ENCODE data around the gene CYP21A2.
"Not testable (repeated sequence)": the region's sequence is repeated elsewhere in the genome, so short reads cannot be mapped to it uniquely, and the experiment has no call there.

DNA sequence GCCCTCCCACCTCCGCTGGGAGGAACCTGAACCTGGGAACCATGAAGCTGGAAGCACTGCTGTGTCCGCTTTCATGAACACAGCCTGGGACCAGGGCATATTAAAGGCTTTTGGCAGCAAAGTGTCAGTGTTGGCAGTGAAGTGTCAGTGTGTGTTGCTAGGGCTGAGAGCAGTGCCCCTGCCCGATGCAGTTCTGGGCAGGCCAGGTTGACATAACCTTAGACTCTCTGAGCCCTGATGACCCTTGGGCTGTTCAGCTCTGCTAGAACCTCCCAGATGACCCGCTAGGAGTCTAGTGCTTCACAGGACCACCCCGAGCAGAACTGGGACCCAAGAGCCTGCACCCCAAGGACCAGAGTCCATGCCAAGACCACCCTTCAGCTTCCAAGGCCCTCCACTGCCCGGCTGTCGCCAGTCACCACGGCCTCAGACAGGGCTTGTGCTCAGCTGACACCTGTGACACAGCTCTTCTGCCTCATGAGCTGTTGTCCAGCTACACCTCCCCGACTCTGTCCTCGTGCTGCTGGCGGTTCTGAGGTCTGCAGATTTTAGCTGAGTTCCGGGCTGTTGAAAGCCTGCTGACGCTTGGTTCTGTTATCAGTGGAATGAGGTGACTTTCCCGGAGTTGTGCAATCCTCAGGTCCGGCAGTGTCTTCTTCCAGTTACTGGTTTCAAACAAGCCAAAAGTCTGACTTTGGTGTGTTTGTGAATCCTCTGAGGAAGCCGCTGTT, 2.8 kb upstream of the CYP21A2 start:
- TF ChIP-seq, protein P1, sequence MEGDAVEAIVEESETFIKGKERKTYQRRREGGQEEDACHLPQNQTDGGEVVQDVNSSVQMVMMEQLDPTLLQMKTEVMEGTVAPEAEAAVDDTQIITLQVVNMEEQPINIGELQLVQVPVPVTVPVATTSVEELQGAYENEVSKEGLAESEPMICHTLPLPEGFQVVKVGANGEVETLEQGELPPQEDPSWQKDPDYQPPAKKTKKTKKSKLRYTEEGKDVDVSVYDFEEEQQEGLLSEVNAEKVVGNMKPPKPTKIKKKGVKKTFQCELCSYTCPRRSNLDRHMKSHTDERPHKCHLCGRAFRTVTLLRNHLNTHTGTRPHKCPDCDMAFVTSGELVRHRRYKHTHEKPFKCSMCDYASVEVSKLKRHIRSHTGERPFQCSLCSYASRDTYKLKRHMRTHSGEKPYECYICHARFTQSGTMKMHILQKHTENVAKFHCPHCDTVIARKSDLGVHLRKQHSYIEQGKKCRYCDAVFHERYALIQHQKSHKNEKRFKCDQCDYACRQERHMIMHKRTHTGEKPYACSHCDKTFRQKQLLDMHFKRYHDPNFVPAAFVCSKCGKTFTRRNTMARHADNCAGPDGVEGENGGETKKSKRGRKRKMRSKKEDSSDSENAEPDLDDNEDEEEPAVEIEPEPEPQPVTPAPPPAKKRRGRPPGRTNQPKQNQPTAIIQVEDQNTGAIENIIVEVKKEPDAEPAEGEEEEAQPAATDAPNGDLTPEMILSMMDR (IDR thresholded peaks at IDR 0.05; ENCODE audit: low read depth, low read length), result not testable (repeated sequence)
- not testable (repeated sequence) for TF ChIP-seq EZH2phosphoT487 (IDR thresholded peaks at IDR 0.05; ENCODE audit: low read depth)

Data from OCI-LY3 (cell line).